GM10847 (cell line): ENCODE results near the gene FBLN5.

Experiments used
- POLR2A ChIP-seq: IDR thresholded peaks from 2 replicates; pipeline ENCODE4 v1.6.1; 2011; ENCODE audit not compliant: insufficient read length; ENCODE audit errors: extremely low read depth

FBLN5 gene

GRCh38 chr14:91867316-91867988, 80.0 kb downstream of the FBLN5 start, which contains the start of gene TC2N:
Gene TC2N, minus strand, starts transcription at chr14:91867536. Its CDS starts 53,767 bp downstream, at chr14:91813769.
- no peak for TF ChIP-seq POLR2A

DNA sequence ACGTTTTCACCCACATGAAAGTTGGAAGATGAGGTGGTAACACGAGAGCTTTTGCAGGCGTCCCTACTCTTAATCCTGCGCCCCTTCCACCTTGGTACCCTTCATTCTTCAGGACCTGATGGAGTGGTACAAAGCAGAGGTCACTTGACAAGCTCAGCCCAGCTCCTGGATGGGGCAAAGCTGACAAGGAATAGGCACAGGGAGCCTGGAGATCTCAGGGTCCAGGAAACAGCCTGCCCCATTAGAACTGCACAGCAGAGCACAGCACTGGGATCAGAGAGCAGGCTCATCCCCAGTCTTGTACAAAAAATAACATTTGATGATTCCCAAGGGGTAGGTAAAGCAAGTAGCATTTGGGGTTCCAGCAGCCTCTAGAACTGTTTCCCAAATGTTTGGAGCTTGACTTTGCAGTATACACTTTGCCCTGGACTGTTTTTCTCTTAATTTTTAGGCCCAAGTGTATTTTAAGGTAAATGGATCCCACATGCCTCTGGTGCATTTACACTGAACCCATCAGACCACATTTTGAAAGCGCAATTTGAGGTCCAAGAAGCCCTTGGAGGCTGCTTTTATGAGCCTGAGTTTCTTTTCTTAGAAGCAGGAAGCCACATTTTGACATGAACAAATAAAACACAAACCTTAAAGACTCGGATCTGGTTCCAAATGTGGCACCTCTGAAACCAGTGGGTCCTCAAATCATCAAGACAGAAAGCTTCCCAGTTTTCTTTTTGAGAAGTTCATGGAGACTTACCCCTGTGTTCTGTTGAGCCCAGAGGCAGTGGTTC, 80.8 kb downstream of the FBLN5 start:
- TF ChIP-seq POLR2A: no peak

GRCh38 chr14:91866061-91866460, 81.4 kb downstream of the FBLN5 start:
- TF ChIP-seq POLR2A: no peak

GRCh38 chr14:91862417-91862816, 85.1 kb downstream of the FBLN5 start:
- TF ChIP-seq POLR2A: no peak

GRCh38 chr14:91861091-91861490, 86.4 kb downstream of the FBLN5 start:
- TF ChIP-seq POLR2A: no peak

DNA sequence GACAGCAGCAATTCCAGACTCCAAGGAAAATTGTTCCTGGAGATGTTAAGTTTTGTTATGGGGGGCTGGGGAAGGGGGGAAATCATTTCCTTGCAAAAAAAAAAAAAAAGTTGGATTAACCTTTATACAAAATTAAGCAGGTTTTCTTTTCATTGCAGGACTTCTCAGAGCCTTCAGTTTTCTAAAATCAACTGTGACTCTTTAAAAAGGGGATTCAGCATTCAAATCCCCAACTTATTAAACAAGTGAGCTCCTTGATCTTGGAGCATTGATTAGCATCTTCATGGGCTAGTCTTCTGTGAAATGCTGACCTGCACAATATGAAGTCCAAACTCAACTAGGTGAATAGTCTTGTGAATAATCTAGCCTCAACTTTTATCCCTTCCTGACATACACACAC, 87.3 kb downstream of the FBLN5 start:
- TF ChIP-seq POLR2A: no peak

- TF ChIP-seq POLR2A: no peak
These were observed 88.8 kb downstream of the FBLN5 start for GRCh38 chr14:91858536-91859275.

DNA sequence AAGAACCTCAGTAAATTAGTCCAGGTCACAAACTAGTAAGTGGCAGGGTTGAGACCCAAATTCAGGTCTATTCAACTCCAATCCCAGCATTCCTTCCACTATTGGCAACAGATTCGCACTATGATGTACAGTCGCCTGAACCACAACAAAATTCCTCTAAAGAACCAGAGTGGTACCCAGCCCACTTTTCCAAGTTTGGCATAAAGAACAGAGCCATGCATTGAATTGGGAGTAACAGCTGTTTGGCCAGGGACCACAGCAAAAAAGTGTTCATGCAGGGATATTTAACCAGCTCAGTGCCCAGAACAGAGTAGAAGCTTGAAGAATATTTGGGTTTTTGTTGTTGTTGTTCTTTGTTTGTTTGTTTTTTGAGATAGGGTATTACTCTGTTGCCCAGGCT, 89.9 kb downstream of the FBLN5 start:
- TF ChIP-seq POLR2A: no peak

GRCh38 chr14:91854327-91854934, 93.1 kb downstream of the FBLN5 start:
- no peak for TF ChIP-seq POLR2A

- no peak for TF ChIP-seq POLR2A
These were observed 95.9 kb downstream of the FBLN5 start for GRCh38 chr14:91851563-91851962.

GRCh38 chr14:91848504-91849001, 98.9 kb downstream of the FBLN5 start:
- no peak for TF ChIP-seq POLR2A

DNA sequence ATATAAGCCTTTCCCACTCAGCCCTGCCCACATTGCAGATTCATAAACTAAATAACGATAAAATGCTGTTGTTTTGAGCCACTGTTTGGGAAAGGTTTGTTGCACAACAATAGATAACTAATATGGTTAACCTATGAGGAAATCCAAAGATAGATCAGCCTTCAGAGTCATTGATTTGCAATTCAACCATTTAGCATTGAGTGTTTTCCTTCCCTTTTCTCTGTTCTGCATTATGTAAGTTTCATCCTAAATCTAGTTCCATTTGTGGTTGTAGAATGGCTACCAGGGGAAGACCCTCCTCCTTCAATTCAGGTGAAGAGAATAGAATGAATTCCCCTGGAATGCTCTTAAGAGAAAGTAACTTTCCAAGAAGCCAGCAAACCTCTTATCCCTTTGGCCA, 99.8 kb downstream of the FBLN5 start:
- no peak for TF ChIP-seq POLR2A

DNA sequence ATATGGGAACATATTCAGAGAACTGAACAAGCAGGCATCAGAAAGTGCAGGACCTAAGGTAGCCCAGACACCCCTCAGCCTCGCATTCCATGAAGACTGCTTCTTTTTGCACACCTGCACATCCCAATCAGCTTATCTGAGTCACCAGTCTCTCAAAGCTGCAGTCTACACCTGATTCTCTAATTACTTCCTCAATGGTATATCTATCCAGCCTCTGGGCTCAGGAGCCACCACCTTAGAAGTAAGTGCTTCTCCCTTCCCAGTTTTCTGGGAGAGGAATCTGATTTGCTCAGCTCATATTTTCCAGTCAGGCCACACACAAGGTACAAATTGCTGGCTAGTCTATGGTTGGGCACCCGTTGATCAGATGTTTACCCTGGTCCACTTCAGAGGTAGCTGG, 101.8 kb downstream of the FBLN5 start:
- no peak for TF ChIP-seq POLR2A

GRCh38 chr14:91844029-91844428, 103.5 kb downstream of the FBLN5 start:
- no peak for TF ChIP-seq POLR2A

GRCh38 chr14:91843437-91843836, 104.1 kb downstream of the FBLN5 start:
- TF ChIP-seq POLR2A: no peak
